Stimulated activated CD4-positive, alpha-beta T cell treated with anti-CD3 and anti-CD28 coated beads, Interleukin-4, amount 100 ng/mL, for 1 hour (primary cell): ENCODE data around the gene HYAL2.

Experiments used
- DNase-seq: peaks from one replicate; pipeline ENCODE4 v3.0.0-alpha.2; 2020

HYAL2 gene, protein sequence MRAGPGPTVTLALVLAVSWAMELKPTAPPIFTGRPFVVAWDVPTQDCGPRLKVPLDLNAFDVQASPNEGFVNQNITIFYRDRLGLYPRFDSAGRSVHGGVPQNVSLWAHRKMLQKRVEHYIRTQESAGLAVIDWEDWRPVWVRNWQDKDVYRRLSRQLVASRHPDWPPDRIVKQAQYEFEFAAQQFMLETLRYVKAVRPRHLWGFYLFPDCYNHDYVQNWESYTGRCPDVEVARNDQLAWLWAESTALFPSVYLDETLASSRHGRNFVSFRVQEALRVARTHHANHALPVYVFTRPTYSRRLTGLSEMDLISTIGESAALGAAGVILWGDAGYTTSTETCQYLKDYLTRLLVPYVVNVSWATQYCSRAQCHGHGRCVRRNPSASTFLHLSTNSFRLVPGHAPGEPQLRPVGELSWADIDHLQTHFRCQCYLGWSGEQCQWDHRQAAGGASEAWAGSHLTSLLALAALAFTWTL

GRCh38 chr3:50322386-50323091 is at the start of gene HYAL2:
TSS of gene HYAL2 (minus strand) at chr3:50322745. CDS start at chr3:50320489, 2,256 bp downstream.
- DNase-seq, result no peak

DNA sequence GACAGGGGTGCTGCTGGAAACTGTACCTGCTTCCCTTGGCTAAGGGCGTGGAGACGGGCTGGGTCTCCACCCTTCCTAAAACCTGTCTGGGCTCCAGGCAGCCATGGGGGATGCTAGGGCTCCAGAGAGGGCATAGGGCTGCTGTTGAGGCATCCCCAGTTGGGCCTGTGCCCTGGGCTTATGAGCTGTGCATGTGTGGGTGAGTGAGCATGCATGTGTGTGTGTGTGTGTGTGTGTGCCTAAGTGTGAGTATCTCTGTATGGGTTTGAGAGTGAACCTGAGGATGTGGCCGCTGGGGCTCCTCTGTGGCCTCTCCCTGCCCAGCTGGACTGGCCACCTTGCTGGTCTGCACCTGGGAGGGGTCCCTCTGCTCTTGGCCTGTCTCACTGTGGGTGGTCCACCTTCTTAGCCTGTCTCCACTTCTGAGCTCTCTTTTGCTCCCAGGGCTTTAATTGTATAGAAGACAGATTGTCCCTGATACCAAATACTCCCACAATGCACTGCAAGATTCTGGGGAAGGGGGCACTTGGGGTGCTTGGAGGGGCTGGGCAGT is 48.7 kb upstream of the HYAL2 start:
- DNase-seq, result no peak

DNA sequence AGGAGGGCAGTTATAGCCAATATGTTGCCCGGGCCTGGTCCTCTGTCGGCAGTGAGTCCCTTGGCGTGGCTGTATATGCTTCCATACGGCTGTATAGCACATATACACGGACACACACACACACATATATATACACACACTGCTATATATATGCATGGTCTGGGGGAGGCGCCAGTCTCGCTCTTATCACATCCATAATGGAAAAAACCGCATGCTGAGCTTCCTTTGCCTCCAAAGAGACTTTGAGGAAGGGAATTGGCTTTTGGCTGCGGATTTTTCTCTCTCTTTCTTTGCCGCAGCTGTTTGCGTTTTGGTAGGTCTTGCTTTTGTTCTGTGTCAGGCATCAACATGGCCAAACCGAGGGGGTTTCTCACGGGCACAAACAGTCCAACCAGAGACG is 48.0 kb upstream of the HYAL2 start:
- DNase-seq, result no peak

GRCh38 chr3:50369012-50369670 is 46.6 kb upstream of the HYAL2 start:
- no peak for DNase-seq

GRCh38 chr3:50365842-50366220 is 43.3 kb upstream of the HYAL2 start:
- DNase-seq, result no peak

GRCh38 chr3:50365080-50365841 is 42.7 kb upstream of the HYAL2 start:
- peak; percentile 96 for DNase-seq

- DNase-seq, result no peak
Measured at GRCh38 chr3:50364573-50365079, 42.1 kb upstream of the HYAL2 start.

GRCh38 chr3:50359760-50360110 is 37.2 kb upstream of the HYAL2 start:
- no peak for DNase-seq

GRCh38 chr3:50358911-50359759 is 36.6 kb upstream of the HYAL2 start, which contains the start of gene TMEM115:
TSS of gene TMEM115 (minus strand) at chr3:50359521. CDS start at chr3:50359063, 458 bp downstream.
- peak; percentile 91 for DNase-seq

- DNase-seq, result no peak
Measured at GRCh38 chr3:50358355-50358910, 35.9 kb upstream of the HYAL2 start.

DNA sequence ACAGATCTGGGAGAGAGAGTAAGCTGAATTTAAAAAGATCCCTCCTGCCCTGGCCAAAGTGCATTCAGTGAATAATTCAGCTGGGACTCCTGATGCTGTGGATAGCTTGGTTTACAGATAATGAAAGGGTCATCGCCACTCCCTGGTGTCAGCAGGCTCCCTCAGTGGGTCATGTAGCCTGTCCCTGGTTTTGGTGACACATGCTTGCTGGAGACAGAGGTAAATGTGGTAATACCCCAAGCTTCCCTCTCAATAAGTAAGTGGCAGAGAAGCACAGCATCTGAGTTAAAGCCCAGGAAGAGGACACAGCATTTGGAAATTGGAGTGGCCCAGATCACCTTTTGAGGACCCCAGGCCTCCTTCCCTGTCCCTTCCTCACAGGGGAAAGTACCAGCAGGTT is 34.9 kb upstream of the HYAL2 start:
- no peak for DNase-seq

- no peak for DNase-seq
Measured at GRCh38 chr3:50356553-50356952, 34.0 kb upstream of the HYAL2 start.

- no peak for DNase-seq
Measured at GRCh38 chr3:50355829-50356552, 33.4 kb upstream of the HYAL2 start.

- no peak for DNase-seq
Measured at GRCh38 chr3:50354850-50355249, 32.3 kb upstream of the HYAL2 start.

- DNase-seq, result no peak
Measured at GRCh38 chr3:50354186-50354764, 31.7 kb upstream of the HYAL2 start.

- no peak for DNase-seq
Measured at GRCh38 chr3:50353245-50354004, 30.9 kb upstream of the HYAL2 start.

DNA sequence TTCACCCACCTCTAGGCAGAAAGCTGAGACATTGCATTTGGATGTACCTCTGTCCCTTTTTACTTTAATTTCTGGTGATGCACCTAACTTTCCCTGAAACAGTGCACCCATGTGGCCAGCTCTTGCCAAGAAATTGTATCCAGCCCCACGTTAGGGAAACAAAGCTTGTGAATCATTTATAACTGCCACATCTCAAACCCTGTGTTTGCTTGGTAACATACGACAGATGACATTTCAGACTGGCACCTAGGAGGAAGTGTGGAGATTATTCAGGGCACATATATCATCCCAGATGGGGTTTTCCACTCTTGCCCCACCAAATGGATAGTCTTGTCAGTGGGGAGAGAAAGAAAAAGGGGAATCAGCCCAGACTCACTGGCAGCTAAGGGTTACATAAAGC is 30.2 kb upstream of the HYAL2 start:
- no peak for DNase-seq

GRCh38 chr3:50351323-50351697 is 28.8 kb upstream of the HYAL2 start:
- DNase-seq, result no peak
